Stimulated activated CD8-positive, alpha-beta memory T cell treated with anti-CD3 and anti-CD28 coated beads, Interleukin-12 subunit alpha, Interleukin-12 subunit beta, amount 100 ng/mL, for 24 hours (primary cell): ENCODE results near the gene TAS1R1.
"Not testable (repeated sequence)": the region's sequence is repeated elsewhere in the genome, so short reads cannot be mapped to it uniquely, and the experiment has no call there.

Source experiments
- DNase-seq: peaks from one replicate; pipeline ENCODE4 v3.0.0-alpha.2; 2020; ENCODE audit errors: extremely low read depth

TAS1R1 gene

DNA sequence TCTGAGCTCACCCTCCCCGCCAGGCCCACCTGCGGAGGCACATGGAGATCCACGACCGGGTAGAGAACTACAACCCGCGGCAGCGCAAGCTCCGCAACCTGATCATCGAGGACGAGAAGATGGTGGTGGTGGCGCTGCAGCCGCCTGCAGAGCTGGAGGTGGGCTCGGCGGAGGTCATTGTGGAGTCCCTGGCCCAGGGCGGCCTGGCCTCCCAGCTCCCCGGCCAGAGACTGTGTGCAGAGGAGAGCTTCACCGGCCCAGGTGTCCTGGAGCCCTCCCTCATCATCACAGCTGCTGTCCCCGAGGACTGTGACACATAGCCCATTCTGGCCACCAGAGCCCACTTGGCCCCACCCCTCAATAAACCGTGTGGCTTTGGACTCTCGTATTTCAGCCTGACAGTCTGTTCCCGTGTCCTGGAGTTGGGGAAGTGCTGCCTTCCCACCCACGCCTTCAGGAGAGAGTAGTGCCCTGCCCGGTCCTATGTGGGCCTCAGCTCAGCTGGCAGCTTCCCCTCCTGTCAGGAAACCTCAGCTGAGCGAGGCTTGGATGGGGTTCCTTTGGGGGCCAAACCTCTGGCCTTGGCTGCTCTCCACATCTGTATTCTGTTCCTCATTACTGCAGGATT is 33.9 kb downstream of the TAS1R1 start:
- DNase-seq = no peak

DNA sequence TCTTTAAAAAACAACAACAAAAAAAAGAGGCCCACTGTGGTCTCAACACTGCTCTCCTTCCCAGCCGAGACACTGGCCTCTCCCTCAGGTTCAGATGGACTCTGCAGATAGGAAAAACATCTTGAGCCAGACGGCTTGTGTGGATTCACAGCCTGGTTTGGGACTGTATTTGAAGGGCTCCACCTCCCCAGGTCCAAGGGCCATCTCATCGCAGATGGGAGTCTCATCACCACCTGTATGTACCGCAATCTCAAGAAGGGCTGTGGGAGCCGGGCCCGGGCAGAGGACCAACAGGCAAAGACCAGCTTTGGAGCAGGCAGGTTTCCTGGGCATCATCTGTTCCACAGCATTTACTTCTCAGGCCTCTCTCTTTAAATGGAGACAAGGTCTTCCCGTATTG is 34.9 kb downstream of the TAS1R1 start:
- no peak for DNase-seq

DNA sequence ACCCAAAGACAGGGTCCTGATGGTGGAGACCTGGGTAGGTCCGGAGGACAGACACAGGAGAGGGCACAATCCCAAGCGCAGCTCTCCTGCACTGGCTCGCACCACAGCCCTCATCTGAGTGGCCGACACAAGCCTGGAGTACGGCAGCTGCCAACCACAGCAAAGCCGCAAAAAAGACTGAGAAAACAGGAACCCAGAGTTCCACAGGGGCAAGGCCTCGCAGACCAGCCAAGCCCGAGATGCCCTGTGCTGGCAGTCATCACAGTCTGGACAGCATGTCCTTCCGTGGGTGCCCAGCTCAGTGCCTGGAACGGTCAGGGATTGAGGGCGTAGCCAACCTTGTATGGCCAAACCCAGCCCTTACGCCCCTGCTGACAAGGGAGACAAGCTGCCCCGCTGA is 36.1 kb downstream of the TAS1R1 start:
- DNase-seq = no peak

DNA sequence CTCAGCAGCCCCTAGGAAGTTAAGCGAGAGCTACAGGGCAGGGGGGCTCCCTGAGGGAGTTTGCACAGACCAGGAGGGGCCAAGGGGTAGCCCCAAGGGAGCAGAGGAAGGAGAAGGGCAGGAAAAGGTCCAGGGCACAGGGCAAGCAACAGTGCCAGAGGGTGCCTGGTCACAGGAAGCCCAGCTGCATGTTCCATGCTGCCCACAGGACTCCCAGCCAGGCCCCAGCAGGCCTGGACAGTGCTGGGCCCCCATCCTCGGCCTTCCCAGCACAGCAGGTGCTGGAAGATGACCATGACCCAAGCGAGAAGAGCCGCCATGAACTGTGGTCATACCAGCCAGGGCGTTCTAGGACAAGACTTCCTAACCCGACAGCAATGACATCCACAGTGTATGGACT is 36.5 kb downstream of the TAS1R1 start:
- DNase-seq = no peak

DNA sequence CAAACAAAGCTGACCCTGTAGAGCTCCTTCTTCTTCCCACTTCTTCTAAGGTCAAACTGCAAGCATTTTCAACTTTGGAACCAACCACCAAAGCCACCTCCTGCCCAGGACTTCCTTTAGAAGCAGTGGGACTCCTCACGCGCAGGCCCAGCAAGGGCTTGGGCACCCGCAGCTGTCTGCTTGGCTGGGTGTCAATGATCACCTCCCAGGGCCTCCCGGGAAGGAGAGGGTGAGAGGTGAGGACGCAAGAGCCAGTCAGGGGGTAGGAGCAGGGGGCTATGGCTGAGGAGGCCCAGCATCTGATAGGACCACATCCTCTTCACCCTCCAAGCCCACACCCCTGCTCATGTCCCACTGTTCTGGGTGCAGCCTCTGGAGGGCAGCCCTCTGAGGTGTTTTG is 37.3 kb downstream of the TAS1R1 start:
- no peak for DNase-seq

DNA sequence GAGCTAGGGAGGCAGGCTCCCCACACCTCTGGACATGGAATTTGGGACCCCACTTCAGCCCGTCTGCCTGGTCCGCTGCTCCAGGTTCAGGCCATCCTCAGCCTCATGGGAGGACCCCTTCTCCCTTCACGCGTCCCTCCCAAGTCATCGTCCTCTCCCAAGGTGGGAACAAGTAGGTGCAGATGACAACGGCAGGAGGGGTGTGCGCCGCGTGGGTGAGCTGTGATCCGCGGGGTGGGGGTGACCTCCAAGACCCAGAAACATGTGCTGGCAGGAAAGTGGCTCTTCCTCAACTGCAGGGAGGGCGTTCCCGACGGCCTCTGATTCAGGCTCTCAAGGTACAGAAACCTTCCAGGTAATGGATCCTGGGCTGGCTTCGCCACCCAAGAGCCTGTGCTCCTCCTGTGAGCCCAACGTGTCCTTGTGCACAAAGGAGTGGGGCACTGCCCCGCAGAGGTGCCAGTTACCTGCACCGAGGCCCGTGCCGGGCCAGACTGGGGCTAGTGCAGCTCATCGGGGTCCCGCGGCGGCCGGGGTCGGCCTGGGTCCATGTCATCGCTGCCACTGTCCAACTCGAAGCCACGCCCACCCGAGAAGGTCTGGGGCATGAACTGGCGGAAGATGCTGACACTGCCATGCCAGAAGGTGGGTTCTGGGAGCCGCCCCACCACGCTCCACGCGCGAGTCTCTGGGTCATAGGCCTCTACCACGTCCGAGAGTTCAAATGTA is 37.9 kb downstream of the TAS1R1 start:
- DNase-seq = no peak

DNA sequence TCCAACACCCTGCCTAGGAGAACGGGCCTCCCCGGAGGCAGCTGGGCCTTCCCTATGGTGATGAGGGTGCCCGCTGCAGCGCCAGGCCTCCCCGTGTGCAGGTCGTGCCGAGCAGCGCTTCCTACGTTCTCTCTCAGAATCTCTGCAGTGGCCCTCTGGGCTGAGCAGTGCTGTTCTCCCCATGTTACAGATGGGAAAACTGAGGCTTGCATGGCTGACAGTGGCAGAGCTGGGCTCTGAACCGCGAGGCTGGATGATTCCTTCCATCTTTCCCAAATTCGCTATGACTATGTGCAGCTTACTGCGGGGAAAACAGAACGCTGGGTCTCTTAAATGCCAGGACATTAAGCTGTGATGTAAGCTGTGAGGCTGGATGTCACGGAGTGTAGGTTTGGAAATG is 38.7 kb downstream of the TAS1R1 start:
- no peak for DNase-seq

DNA sequence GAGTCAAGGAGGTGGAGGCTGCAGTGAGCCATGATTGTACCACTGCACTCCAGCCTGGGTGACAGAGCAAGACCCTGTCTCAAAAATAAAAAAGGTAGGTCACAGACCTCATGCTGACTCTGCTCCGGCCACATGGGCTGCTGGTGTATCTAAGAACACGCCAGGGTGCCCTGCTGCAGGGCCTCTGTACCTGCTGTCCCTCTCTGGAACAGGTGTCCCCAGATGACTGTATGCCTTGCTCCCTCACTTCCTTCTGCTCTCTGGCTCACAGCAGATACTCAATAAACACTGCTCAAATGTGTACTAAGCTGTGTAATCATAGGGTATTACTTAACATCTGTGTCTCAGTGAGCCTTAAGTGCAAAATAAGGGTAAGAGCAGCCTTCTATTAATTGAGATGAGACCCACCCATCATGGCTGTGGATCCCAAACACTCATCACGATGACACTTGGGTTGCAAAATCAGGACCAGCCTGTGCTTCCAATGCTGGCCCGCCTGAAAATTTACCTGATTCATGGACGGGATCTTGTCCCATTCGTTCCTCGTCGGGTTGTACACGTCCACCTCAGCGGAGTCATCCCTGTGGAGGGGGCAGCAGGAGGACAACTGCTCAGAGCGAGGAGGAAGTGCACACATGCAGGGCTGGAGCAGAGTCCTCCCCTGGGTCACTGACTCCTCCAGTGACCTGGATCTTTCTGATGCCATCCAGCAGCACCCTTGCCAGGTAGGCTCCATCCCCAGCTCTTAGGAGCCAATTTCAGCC is 40.1 kb downstream of the TAS1R1 start:
- DNase-seq = no peak

DNA sequence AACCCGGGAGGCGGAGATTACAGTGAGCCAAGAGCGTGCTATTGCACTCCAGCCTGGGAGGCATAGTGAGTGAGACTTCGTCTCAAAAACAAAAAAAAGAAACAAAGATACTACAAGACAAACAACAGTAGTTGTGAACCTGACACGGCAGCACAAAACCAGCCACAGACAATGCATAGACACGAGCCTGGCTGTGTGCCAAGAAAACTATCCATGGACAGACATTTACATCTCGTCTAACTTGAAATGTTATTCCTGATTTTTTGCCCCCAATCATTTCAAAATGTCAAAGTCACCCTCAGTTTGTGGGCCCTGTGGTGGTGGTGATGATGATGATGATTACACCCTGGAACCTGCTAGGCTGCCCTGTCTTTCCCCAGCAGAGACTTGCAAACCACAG is 41.2 kb downstream of the TAS1R1 start:
- DNase-seq = no peak

DNA sequence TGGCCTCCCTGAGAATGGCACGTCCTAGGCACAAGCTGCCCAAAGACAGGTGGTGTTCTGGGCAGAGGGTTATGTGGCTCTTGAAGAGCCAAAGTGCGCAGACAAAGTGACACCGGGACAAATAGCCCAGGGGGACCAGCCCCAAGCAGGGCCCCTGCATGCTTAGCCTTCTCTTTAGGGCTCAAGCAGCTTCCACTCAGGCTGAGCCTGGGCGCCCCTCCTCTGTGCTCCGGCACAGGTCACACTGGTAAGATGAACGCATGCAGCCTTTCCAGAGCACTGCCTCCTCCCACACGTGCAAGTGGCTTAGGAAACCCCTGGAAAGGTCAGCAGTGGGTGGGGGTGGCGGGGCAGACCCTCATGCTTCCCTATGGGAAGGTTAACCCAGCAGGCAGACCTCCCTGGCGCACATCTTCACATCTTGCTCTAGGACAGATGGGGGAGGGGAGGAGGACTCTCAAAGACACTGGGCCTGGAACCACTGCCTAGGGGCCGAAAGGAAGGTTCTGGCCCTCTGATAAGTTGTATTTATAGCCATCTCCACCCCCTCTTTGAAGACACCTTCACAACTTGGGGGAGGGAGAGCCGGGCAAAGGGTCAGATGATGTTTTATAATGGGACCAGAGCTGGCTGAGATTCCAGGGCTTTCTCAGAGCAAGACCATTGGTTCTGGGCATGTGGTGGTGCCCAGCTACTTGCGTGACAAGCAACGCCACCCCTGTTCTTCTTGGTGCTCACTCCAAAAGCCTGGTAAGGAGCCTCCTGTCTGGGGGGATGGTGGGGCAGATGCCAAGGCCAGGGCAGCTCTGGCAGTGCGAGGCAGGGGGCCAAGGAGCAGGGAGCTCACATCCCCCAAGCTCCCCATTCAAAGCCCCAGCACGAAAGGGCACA is 42.0 kb downstream of the TAS1R1 start:
- no peak for DNase-seq

DNA sequence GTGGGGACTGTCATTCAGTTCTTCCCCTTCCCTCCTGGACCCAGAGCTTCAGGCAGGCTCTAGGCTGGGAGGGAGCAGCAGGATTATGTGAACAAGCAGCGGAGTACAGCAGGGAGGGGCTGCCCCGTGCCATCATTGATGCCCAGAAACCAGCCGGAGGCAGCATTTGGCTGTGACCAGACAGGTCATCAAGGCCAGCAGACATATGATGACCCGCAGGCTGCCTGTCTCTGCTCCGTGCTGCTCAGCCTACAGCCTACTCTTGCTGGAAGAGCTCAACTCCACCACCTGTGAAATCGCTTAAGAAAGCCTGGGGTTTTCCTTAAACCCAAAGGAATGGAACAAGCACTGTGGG is 42.6 kb downstream of the TAS1R1 start:
- no peak for DNase-seq

DNA sequence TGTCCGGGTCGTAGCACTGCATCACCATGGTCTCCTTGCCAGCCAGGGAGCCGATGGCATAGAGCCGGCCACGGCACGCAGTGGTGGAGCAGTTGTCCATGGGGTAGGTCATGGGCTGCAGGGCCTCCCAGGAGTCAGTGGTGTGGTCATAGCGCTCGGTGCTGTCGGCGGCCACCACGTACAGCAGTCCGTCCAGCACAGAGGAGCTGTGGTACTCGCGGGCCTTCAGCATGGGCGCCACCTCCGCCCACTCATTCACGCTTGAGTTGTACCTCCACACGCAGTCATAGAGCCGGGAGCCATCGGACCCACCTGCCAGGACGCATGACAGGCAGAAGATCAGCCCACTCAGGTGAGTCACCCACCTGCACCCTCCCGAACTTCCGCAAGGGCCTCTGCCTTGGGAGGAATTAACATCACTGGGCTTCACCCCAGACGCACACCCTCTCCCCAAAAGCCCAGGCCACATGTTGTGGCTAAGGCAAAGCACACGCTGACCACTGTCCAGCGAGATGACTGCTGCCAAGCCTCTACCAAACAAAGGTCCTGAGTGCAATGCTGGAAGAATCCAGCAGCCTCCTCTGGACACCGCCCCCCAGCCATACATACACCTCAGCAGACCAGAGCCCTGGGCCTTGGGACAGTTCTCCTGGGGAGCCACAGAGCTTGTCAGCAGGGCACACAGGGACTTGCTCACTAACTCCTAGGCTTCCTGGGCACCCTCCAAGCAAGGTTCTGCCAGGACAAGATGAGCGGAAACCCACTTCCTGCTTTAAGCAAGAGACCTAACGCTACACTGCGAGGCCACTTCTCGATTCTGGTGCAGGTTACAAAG is 44.3 kb downstream of the TAS1R1 start:
- no peak for DNase-seq

DNA sequence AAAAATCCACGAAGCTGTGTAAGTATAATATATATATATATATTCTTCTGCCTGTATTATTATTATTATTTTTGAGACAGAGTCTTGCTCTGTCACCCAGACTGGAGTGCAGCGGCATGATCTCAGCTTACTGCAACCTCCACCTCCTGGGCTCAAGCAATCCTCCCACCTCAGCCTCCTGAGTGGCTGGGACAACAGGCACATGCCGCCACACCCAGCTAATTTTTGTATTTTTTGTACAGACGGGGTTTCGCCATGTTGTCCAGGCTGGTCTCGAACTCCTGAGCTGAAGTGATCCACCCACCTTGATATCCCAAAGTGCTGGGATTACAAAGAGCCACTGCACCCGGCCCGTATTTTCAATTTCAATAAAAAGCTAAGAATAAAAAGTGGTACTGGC is 44.9 kb downstream of the TAS1R1 start:
- DNase-seq = not testable (repeated sequence)

DNA sequence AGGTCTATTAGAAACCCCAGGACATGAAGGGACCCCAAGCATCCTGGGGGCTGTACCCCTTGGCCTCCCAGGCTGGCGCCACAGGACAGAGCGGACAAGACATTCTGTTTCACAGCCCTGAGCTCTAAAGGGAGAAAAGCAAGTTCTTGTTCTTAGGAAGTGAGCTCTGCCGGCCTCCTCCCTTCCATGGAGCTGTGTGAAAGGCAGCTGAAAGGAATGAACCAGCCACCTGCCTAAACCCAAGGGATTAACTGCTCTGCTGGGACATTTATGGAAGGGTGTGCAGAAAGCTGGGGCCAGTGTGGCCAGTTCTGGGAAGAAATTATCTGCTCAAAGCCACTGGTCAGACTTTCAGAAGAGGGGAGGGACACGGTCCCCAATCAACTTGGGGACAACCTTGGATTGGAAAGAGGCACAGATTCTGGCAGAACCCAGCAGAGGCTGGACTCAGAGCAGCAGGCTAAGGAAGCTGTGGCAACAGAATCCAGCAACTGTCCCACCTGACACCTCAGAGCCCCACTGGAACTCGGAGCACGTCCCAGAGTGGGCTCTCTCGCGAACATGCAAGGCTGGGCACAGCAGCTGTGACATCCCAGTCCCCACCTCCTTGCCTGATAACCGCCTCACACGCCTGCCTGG is 45.4 kb downstream of the TAS1R1 start:
- DNase-seq = no peak

DNA sequence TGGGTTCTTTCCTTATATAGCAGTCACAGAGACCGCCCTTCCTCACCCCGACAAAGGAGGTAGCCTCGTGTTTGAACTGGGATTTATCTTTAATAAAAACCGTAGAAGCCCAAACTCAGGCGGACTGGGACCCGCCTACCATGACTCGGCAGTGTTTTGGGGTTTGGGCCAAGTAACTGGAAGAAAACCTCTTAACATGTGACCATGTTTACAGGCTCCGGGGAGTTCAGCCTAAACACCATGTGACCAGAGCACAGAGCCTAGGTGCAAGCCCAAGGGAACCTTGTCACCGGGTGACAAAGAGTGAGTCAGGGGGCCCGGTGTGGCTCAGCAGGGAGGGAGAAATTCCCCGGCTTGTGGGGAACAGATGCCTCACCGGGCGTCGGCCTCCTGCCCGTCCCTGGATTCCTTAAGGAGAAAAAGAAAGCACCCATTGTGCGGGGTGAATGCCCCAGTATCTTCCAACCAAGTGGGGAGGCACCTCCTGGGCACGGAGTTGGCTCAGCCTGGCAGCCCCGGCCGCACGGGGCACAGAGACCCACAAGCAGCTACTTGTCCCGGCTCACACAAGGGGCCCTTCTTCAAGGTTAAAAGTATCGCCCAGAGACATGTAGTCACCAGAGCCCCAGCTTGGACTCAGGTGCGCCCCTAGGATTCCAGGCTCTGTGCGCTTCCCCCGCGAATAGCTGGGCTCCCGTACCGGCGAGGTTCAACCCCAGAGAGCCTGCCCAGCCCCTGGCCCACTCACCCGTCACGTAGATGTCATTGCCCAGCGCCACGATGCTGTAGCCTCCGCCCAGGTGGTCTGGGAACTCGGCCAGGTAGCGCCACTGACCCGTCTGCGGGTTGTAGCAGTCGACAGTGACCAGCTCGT is 46.2 kb downstream of the TAS1R1 start:
- peak; percentile 60 for DNase-seq

DNA sequence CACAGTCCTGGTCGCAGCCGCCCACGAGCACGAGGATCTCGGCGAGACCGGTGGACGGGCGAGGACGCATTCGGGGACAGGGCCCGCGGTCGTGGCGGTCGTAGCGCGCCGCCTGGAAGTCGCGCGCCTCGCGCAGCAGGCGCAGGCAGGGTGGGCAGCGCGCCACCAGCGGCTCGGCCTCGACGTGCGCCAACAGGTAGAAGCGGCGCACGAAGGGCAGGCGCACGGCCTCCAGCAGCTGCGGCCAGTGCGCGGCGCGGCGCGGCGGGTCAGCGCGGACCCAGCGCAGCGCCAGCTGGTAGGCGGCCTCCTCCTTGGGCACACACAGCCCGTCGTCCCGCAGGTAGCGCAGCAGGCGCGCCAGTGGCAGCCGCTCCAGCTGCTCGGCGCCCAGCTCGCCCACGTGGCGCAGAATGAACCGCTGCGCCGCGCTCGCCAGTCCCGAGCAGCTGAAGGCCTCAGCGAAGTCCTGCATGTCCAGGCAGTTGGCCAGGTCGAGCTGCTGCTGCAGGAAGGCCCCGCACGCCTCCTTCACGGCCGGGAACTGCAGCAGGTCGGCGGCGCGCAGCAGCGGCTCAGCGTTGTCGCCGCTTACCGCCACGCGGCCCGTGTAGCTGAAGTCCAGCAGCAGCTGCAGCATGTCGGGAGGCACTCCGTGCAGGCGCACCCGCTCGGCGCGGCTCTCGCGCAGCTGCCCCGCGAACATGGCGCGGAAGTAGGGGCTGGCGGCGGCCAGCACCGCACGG is 47.0 kb downstream of the TAS1R1 start:
- no peak for DNase-seq

DNA sequence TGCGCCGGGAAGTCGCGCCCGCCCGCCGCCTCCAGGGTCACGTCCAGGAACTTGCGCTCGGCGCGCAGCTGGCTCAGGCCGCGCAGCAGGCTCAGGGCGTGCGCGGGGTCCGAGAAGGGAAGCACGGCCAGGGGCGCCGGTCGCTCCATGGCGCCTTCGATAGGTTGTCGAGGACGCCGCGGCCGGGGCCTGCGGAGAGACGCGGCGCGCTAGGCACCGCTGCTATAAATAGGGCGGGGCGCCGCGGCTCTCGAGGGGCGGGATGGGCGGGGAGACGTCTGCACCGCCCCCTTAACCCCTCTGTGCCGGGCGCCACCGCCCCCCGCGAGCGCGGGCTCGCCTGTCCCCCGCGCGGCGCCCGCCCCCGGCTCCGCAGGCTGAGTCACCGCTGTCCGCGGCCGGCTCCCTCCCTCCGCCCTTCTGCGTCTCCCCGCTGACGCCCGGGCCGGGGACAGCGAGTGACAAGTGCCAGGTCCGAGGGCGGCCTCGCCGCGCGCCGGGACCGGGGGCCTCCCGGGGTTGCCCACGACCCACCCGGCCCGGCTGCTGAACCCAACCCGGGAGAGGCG is 47.6 kb downstream of the TAS1R1 start, which contains the start of gene KLHL21:
Gene KLHL21 (minus strand): TSS at position 201 of the 569 bp plus-strand sequence. CDS start 52 bp downstream, at position 149.
- DNase-seq = peak; percentile 73

DNA sequence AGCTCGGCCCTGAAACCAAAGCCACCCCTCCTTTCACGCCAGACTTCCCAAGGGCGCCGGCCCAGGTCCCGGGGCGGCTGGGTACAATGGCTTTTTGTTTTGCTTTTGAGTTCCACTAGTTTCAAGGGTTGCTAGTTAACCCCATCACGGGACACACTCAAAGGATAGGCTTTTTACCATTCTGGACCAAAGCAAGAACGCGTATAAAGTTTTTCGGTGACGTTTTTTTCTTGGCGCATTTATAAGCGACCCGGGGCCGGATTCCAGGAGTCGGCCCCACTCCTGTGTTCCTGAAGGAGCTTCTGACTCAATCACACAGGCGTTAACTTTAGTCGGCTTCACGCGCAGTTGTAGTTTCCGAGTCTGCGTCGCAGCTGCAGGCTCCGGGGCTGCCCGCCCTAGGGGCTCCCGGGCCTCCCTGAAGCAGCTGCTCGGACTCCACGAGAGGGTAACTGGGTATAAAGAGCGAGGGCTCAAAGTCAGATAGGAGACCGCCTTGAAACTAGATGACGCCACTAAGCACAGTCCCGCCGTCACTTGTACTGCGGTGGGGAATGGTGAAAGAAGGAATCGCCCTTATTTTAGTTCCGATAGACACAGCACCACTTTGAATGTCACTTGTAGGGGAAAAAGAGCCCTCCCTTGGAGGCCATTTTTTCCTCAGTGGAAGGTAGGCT is 48.3 kb downstream of the TAS1R1 start:
- DNase-seq = no peak
